GM10847 (cell line): ENCODE results near the gene SIN3B.

Experiments
- POLR2A ChIP-seq: IDR thresholded peaks from 2 replicates; pipeline ENCODE4 v1.6.1; 2011; ENCODE audit not compliant: insufficient read length; ENCODE audit errors: extremely low read depth

The SIN3B gene

DNA sequence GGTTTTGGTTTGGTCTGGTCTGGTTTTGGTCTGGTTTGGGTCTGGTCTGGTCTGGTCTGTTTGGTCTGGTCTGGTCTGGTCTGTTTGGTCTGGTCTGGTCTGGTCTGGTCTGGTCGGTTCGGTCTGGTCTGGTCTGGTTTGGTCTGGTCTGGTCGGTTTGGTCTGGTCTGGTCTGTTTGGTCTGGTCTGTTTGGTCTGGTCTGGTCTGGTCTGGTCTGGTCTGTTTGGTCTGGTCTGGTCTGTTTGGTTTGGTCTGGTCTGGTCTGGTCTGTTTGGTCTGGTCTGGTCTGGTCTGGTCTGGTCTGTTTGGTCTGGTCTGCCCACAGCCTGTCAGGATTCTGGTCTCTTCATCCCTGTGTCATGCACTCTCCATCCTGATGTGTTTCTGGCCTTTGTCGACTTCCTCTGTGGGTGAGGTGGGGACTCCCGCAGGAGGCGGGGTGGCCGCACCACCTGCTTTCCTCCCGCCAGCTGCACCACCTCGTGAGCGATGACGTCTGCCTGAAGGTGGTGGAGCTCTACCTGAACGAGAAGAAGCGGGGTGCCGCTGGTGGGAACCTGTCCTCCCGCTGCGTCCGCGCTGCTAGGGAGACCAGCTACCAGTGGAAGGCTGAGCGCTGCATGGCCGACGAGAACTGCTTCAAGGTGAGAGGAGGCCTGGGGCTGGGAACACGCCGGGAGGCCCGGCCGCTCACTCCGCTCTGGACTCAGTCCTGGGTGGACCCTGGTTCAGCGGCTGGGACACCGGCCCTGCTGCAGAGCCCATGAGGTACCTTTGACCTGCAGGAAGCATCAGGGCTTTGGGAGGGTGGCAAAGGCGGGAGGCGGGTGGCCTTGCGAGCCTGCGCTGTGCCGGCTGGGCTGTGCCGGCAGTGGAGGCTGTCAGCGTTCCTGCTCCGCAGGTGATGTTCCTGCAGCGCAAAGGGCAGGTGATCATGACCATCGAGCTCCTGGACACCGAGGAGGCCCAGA, 46.7 kb downstream of the SIN3B start:
- TF ChIP-seq POLR2A, result no peak

- no peak for TF ChIP-seq POLR2A
Observed at GRCh38 chr19:16876904-16877361, 47.7 kb downstream of the SIN3B start.

DNA sequence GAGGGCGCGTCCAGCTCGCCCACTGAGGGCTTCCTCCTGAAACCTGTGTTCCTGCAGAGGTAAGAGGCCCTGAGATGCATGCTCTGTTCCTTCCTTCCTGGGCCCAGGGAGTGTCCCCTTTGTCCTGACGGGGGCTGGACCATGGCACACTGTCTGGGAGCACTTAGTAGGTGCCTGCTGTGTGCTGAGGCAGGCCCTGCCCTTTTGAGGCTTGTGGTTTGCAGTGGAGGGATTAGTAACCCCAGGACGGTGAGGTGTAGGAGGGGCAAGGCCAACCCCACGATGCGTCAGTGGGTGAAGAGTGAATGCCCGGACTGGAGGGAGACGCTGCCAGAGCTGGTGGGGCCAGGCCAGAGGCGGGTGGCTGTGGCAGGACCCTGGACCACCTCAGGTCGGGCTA, 48.4 kb downstream of the SIN3B start:
- TF ChIP-seq POLR2A, result no peak

- TF ChIP-seq POLR2A, result no peak
Observed at GRCh38 chr19:16878181-16878965, 49.2 kb downstream of the SIN3B start.

DNA sequence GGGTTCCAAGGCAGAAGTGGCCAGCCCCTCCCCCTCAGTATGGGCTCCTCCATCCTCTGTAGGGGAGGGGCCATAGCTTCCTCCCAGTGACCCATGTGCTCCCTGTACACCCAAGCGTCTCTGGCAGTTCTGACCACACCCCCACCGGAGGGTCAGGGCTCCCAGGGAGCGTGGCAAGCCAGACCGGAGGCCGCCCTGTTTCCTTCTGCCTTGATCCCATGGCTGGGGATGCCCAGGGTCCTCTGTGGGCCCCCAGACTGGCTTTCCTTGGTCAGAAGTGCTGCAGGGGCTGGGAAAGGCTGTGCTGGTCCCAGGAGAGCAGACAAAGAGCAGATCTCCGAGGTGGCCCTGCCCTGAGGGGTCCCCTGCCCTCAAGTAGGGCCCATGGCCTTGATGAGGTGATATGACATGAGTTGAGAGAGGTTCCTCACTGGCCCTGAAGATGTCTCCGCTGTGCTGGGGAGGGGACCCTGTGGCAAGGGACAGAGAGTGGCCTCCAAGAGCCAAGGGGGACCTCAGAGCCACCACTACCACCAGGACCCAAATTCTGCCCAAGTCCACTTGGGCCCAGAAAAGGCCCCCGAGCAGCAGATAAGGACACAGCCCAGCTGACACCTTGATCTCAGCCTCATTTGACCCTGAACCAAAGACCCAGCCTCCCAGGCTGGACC, 51.8 kb downstream of the SIN3B start:
- no peak for TF ChIP-seq POLR2A

DNA sequence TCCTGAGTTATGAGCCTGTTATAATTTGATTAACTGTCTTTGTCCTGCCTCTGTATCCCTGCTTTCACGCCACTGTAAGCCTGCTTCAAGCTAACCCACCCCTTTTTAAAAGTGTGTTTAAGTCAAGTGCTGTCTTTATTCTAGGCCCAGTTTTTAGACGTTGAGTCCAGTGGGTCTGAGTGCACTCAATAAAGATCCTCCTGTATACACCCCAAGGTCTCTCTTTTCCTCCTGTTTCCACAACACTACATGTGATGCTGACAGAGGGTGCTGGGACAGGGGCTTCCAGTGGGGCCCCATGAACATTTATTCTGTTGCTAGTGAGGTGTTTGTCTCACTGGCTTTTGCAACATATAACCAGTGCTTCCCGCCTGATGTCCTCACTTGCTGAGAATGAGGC, 52.9 kb downstream of the SIN3B start:
- no peak for TF ChIP-seq POLR2A

GRCh38 chr19:16883522-16883921, 54.3 kb downstream of the SIN3B start:
- no peak for TF ChIP-seq POLR2A

- no peak for TF ChIP-seq POLR2A
Observed at GRCh38 chr19:16885166-16885565, 56.0 kb downstream of the SIN3B start.

DNA sequence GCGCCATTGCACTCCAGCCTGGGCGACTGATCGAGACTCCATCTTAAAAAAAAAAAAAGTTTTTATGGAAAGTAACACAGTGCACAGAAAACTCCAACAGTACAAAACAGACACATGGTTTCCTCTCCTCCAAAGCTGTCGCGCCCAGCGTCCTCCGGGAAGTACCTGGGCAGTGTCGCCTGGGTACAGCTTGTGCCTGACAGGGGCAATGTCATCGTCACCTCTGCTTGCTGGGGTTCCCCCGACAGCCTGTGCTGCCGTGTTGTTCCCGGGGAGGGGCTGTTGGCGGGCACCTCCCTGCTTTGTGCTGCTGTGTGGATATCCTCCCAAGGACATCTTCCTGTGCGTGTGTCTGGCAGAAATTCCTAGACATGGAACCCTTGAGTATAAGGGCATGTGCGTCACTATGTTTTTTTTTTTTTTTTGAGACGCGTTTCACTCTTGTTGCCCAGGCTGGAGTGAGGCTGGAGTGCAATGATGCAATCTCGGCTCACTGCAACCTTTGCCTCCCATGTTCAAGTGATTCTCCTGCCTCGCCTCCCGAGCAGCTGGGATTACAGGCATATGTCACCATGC, 57.2 kb downstream of the SIN3B start:
- TF ChIP-seq POLR2A, result no peak

DNA sequence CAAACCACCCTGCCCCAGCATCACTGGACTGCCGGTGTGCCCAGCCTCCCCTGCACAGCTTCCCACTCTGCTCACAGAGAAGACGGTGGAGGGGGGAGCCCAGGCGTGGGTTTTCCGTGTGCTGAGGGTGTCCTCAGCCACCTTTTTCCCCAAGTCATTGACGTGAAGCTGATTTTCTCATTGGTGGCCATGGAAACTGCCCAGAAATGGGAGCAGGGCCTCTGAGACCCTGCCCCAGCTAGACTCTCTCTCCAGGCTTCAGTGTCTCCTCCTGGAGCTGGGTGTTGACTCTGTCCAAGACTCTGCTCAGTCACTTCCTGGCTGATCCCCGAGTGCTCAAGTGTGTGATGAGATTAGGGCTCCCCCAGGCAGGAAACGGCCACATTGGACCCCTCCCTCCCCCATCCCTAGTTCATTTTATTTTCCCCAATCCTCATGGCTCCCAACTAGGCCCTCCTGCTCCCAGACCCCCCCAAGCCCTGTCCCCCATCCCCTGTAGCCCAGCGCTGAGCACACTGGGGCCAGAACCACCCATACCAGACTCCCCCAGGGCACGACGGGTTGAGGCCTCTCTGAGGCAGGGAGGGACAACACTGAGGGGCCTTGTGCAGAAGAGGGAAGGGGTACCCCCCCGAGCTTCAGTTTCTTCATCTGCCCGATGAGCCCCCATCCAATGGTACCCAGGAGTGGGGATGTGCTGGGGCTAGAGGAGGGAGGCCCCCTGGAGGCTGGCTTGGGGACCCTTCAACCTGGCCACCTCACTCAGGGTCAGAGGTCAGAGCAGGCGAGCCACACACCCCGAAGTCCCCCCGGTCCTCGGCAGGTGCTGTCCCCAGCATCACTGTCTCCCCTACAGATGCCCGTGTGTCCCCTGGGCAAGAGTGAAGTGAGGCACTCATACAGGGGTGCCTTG, 58.4 kb downstream of the SIN3B start:
- no peak for TF ChIP-seq POLR2A

DNA sequence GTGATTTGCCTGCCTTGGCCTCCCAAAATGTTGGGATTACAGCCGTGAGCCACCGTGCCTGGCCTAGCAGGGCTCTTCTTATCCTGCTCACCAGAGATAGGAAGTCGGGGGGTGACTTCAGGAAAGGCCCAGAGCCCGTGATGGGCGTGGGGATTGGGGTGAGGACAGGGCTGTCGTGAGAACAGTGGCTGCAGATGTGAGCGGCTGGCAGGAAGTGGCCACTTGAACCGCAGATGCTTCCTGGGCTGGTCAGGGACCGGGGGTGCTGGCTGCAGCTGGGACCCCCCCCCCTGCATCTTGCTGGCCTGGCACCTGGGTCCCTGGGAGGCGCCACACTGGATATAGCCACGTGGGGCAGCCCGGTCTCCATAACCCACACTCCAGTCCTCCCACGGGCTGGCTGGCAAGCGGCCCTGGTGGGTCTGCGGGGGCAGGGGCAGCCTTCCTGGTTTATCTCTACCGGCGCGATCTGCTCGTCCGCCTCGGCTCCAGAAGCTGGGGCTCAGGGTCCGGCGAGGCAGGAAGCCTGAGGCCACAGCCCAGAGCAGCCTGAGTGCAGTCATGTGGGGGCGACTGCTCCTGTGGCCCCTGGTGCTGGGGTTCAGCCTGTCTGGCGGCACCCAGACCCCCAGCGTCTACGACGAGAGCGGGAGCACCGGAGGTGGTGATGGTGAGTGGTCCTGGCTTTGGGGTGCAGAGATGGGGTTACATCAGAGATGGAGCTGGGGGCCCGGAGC, 59.6 kb downstream of the SIN3B start, which contains the start of gene F2RL3:
F2RL3 (plus strand) TSS at position 371 of the 737 bp plus-strand sequence; CDS start at position 562, 191 bp downstream.
- TF ChIP-seq POLR2A, result no peak

- TF ChIP-seq POLR2A, result no peak
Observed at GRCh38 chr19:16889366-16889882, 60.2 kb downstream of the SIN3B start.

DNA sequence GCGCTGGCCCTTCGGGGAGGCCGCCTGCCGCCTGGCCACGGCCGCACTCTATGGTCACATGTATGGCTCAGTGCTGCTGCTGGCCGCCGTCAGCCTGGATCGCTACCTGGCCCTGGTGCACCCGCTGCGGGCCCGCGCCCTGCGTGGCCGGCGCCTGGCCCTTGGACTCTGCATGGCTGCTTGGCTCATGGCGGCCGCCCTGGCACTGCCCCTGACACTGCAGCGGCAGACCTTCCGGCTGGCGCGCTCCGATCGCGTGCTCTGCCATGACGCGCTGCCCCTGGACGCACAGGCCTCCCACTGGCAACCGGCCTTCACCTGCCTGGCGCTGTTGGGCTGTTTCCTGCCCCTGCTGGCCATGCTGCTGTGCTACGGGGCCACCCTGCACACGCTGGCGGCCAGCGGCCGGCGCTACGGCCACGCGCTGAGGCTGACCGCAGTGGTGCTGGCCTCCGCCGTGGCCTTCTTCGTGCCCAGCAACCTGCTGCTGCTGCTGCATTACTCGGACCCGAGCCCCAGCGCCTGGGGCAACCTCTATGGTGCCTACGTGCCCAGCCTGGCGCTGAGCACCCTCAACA, 60.8 kb downstream of the SIN3B start:
- TF ChIP-seq POLR2A, result no peak
